Osteoblast (primary cell): ENCODE results near the gene SIK2. TPM values are rescaled to one million over a fixed set of nuclear protein-coding genes. Genes with fewer than 3 reads are reported as not detected.

ENCODE experiments used
- DNase-seq: peaks from one replicate; pipeline ENCODE4 v3.0.0; 2011; ENCODE audit warnings: low spot score, mixed read lengths; ENCODE audit not compliant: insufficient read length; ENCODE audit errors: missing footprints
- H2AFZ ChIP-seq: 2 replicates; pipeline ENCODE4 v1.6.0; 2011; ENCODE audit warnings: mild to moderate bottlenecking, low read length
- H3K27ac ChIP-seq: 2 replicates; pipeline ENCODE4 v1.5.1; 2011; ENCODE audit warnings: mild to moderate bottlenecking, low read depth, low read length, moderate library complexity
- H3K27me3 ChIP-seq: 2 replicates; pipeline ENCODE4 v1.6.0; 2012; ENCODE audit warnings: mild to moderate bottlenecking, control low read depth, inconsistent platforms, low read length, moderate library complexity; ENCODE audit not compliant: insufficient read depth
- H3K36me3 ChIP-seq: 2 replicates; pipeline ENCODE4 v1.5.1; 2011; ENCODE audit warnings: mild to moderate bottlenecking, low read length, control low read depth, moderate library complexity; ENCODE audit not compliant: insufficient read depth
- H3K4me1 ChIP-seq: 2 replicates; pipeline ENCODE4 v1.5.1; 2011; ENCODE audit warnings: mild to moderate bottlenecking, low read length, control low read depth, moderate library complexity; ENCODE audit not compliant: insufficient read depth
- H3K4me2 ChIP-seq: 2 replicates; pipeline ENCODE4 v1.6.0; 2011; ENCODE audit warnings: mild to moderate bottlenecking, low read length; ENCODE audit not compliant: insufficient read depth
- H3K4me3 ChIP-seq: fragments of 200-600 bp; sonication (generic); 3 replicates; pipeline ENCODE4 v1.5.1; 2012; ENCODE audit warnings: mild to moderate bottlenecking, low read length, inconsistent platforms; ENCODE audit not compliant: insufficient read depth
- H3K79me2 ChIP-seq: 2 replicates; pipeline ENCODE4 v1.6.0; 2012; ENCODE audit warnings: mild to moderate bottlenecking, low read length, control low read depth, inconsistent platforms; ENCODE audit not compliant: insufficient read depth
- H3K9me3 ChIP-seq: 2 replicates; pipeline ENCODE4 v1.5.1; 2011; ENCODE audit warnings: low read depth, low read length, control low read depth
- H4K20me1 ChIP-seq: 2 replicates; pipeline ENCODE4 v1.6.0; 2012; ENCODE audit warnings: mild to moderate bottlenecking, low read length, control low read depth; ENCODE audit not compliant: insufficient read depth
- total RNA-seq: library from RNA; depleted of rRNA; stranded (reverse); fragments of >200 nt; gene quantifications from 2 replicates; pipeline ENCODE4 v1.2.3, GENCODE V29; 2012
- TF ChIP-seq, protein P1 (sequence below): IDR thresholded peaks from 2 replicates; pipeline ENCODE4 v1.5.1; 2011; ENCODE audit warnings: mild to moderate bottlenecking, low read depth, low read length, moderate library complexity; ENCODE audit errors: extremely low read depth

SIK2 gene
- total RNA-seq, 1 donor, result 17.7 TPM

DNA sequence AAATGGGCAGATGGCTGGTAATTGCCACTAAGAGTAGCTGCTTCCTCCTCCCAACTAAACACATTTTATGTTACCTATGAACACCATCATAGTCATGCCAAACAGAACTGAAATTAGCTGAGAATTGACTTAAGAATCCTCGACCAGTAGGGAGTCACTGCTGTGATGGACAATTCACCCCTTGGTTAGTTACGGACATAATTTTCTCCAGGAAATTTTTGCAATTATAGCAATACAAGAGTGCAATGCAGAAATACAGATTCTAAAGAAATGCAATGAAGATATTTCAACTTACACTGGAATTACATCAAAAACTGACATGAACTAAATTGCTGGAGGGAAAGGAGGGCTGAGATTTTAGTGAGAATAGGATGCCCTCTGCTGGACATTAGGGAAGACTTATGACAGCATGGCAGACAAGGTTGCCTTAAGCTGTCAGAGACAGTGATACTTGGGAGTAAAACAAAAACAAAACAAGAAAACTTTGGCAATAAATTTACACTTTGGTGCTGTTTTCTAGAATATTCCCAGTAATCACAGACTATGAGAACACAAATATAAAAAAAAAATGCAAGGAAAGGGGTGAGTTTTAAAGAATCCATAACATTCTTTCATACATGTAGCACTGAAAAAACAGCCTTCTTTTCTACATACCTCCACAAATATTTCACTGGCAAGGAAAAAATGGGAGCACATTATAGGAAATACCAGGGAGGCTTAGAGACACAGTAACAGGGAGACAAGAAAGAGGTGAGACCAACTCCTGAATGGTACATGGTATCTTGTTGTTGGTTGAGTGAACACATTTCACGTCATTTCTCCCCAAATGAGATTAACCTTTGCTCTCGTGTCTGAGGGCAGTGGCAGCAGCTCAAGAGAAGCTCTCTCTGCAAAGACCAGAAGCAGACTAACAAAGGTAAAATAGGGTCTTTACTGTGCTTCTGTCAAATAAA lies 175.1 kb downstream of the SIK2 start:
- Histone ChIP-seq H4K20me1 (no peaks in the 10 kb centered on the region), H3K4me3 (no peak overlapping the region), H2AFZ (no peak overlapping the region), H3K4me2 (no peak overlapping the region), H3K4me1 (peaks cover 7% of the 10 kb centered on the region), H3K36me3 (no peaks in the 10 kb centered on the region), H3K27me3 (no peaks in the 10 kb centered on the region), H3K79me2 (no peaks in the 10 kb centered on the region), H3K27ac (no peak overlapping the region), H3K9me3 (no peaks in the 10 kb centered on the region)
- DNase-seq, result peak; percentile 73
- TF ChIP-seq, protein P1, sequence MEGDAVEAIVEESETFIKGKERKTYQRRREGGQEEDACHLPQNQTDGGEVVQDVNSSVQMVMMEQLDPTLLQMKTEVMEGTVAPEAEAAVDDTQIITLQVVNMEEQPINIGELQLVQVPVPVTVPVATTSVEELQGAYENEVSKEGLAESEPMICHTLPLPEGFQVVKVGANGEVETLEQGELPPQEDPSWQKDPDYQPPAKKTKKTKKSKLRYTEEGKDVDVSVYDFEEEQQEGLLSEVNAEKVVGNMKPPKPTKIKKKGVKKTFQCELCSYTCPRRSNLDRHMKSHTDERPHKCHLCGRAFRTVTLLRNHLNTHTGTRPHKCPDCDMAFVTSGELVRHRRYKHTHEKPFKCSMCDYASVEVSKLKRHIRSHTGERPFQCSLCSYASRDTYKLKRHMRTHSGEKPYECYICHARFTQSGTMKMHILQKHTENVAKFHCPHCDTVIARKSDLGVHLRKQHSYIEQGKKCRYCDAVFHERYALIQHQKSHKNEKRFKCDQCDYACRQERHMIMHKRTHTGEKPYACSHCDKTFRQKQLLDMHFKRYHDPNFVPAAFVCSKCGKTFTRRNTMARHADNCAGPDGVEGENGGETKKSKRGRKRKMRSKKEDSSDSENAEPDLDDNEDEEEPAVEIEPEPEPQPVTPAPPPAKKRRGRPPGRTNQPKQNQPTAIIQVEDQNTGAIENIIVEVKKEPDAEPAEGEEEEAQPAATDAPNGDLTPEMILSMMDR, result peak; percentile 79

DNA sequence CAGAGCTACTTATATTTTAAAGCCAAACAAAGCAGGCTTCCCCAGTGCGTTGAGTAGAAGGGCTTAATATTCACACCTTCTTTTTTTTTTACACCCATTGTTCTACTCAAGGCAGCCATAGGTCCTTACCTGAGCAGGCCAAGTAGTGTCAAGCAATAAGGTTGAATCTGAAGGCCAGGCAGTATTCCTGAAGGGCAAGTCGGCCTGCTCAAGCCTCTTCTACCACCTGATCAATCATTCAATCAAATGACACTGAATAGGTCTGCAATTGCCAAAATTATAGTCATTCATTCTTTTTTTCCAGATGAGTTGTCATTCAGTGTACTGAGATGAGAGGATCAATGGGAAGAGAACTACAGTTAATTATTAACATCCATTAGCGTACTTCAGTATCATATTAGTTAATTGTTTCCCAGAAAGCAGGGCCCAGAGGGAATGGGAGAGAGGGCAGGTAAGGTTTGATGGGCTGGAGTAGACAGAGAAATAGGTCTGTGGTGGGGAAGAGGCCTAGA lies 175.9 kb downstream of the SIK2 start:
- H3K4me2 ChIP-seq, result no peak overlapping the region
- DNase-seq, result no peak
- TF ChIP-seq, protein P1, result no peak
- H3K79me2 ChIP-seq, result no peaks in the 10 kb centered on the region
- H3K9me3 ChIP-seq, result no peaks in the 10 kb centered on the region
- H2AFZ ChIP-seq, result no peak overlapping the region
- H3K4me3 ChIP-seq, result no peak overlapping the region
- H4K20me1 ChIP-seq, result no peaks in the 10 kb centered on the region
- no peaks in the 10 kb centered on the region for H3K36me3 ChIP-seq
- no peak overlapping the region for H3K27ac ChIP-seq
- no peaks in the 10 kb centered on the region for H3K27me3 ChIP-seq
- peaks cover 7% of the 10 kb centered on the region for H3K4me1 ChIP-seq

DNA sequence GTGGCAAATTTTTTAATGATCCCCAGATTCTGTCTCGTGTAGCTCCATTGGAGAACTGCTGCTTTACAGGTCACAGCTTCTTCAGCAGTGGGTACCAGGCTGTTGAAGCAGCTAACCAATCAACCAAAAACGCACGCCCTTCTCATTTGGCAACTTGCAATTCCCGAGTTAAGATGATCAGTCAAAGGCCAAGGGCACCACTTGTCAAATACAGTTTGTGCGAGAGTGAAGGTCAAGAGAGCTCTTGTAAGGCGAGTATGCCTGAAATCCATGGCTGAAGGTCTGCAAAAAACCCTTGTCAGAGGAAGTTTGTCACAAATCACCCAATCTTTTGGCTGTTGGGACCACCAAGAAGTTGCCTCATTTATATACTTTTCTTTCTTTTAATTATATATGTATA lies 176.9 kb downstream of the SIK2 start:
- no peak overlapping the region for H3K4me3 ChIP-seq
- TF ChIP-seq, protein P1, result no peak
- no peak for DNase-seq
- peaks cover 7% of the 10 kb centered on the region for H3K4me1 ChIP-seq
- no peaks in the 10 kb centered on the region for H4K20me1 ChIP-seq
- H3K79me2 ChIP-seq, result no peaks in the 10 kb centered on the region
- H2AFZ ChIP-seq, result no peak overlapping the region
- no peak overlapping the region for H3K4me2 ChIP-seq
- H3K27me3 ChIP-seq, result no peaks in the 10 kb centered on the region
- no peaks in the 10 kb centered on the region for H3K36me3 ChIP-seq
- no peaks in the 10 kb centered on the region for H3K9me3 ChIP-seq
- no peak overlapping the region for H3K27ac ChIP-seq

Other genes with a start within 250 kb of the SIK2 start
- gene POU2AF1, start 223.2 kb upstream of the SIK2 start, total RNA-seq, result not detected in 2 replicates
- gene BTG4, start 90.1 kb upstream of the SIK2 start, total RNA-seq, result 0.29 TPM in 1 of 2 replicates, not detected in the other
- not detected in 2 replicates for gene HOATZ, start 87.7 kb upstream of the SIK2 start, total RNA-seq
- 81.8 and 94.0 TPM in 2 replicates for gene LAYN, start 61.7 kb upstream of the SIK2 start, total RNA-seq
- 18.0 and 19.9 TPM in 2 replicates for gene PPP2R1B, start 163.9 kb downstream of the SIK2 start, total RNA-seq